Small intestine (tissue), 7 donors: ENCODE results near the gene ANKLE2. TPM values are rescaled to one million over a fixed set of nuclear protein-coding genes. Genes with fewer than 3 reads are reported as not detected.
A peak's percentile ranks its signal among the peaks of the same experiment; 100 is the strongest.

Experiments used
- DNase-seq, 2 donors: peaks; one replicate each; pipeline versions ENCODE4 v3.0.0 to v3.0.0-alpha.2; 2013
- FAIRE-seq: peaks from 2 replicates; lab custom pipeline; 2012; peaks lifted over from hg19 to GRCh38; lab: Jason Lieb, UNC
- H3K27ac ChIP-seq, 3 donors: one replicate each; pipeline ENCODE4 v1.5.1; 2013; ENCODE audit warnings: low read length in 2 of 3, mild to moderate bottlenecking in 2 of 3, control low read depth in 1 of 3, inconsistent platforms in 1 of 3, low read depth in 1 of 3, moderate library complexity in 1 of 3
- H3K27me3 ChIP-seq, 3 donors: one replicate each; pipeline ENCODE4 v1.6.1; 2013; ENCODE audit warnings: low read length in 3 of 3, inconsistent platforms in 1 of 3; ENCODE audit not compliant: control insufficient read depth in 3 of 3, insufficient read depth in 3 of 3
- H3K36me3 ChIP-seq, 3 donors: one replicate each; pipeline ENCODE4 v1.6.1; 2013; ENCODE audit warnings: low read length in 3 of 3, inconsistent platforms in 1 of 3, low read depth in 1 of 3, mild to moderate bottlenecking in 1 of 3, moderate library complexity in 1 of 3; ENCODE audit not compliant: control insufficient read depth in 3 of 3, insufficient read depth in 2 of 3
- H3K4me1 ChIP-seq, 3 donors: one replicate each; pipeline ENCODE4 v1.6.1; 2013; ENCODE audit warnings: low read length in 2 of 3, inconsistent platforms in 1 of 3, low read depth in 1 of 3, mild to moderate bottlenecking in 1 of 3, moderate library complexity in 1 of 3; ENCODE audit not compliant: control insufficient read depth in 3 of 3, insufficient read depth in 2 of 3
- H3K4me3 ChIP-seq, 3 donors: one replicate each; pipeline ENCODE4 v1.5.1; 2013; ENCODE audit warnings: low read length in 3 of 3, control low read depth in 1 of 3, inconsistent platforms in 1 of 3, low read depth in 1 of 3, mild to moderate bottlenecking in 1 of 3, moderate library complexity in 1 of 3
- H3K9me3 ChIP-seq, 2 donors: one replicate each; pipeline ENCODE4 v1.6.1; 2013; ENCODE audit warnings: low read depth in 1 of 2, low read length in 1 of 2; ENCODE audit not compliant: control insufficient read depth in 2 of 2, insufficient read depth in 1 of 2
- WGBS, 3 donors: extraction: QIAGEN DNeasy Blood & Tissue Kit; methylation state at CpG; one replicate each; pipeline ENCODE4 v1.1.7; 2013; 5-methylcytosine and 5-hydroxymethylcytosine counted together
- polyA plus RNA-seq, 4 donors: library from polyadenylated mRNA; stranded (reverse) in 3 of 4; unstranded in 1 of 4; fragments of 200-250 nt in 3 of 4; fragments of 120-200 nt in 1 of 4; gene quantifications; one replicate each; pipeline versions ENCODE4 v1.2.1 to v1.2.3, GENCODE V29; 2013
- donor health status: healthy with polysubstance abuse.
- donor health status: control.
- donor health status: control.
- donor health status: Bipolar disorder and iron deficiency.
- donor health status: healthy.

The ANKLE2 gene
- polyA plus RNA-seq, 4 donors: 22.2 to 49.9 (median 39.0) TPM

GRCh38 chr12:132711080-132711843 is 50.4 kb downstream of the ANKLE2 start:
- H3K36me3 ChIP-seq: peaks cover 0 to 29% (median 0%) of the 10 kb centered on the region in 3 donors
- WGBS, 3 donors: 3 to 7% (median 6%) methylated on average over 56 to 59 of the region's 59 CpGs
- H3K27me3 ChIP-seq: no peaks in the 10 kb centered on the region
- DNase-seq: peak; percentile 27 to 49
- H3K4me1 ChIP-seq: peaks cover 0 to 6% (median 3%) of the 10 kb centered on the region in 3 donors
- peak overlapping the region; percentile 59 to 96 (median 95) for H3K4me3 ChIP-seq
- H3K9me3 ChIP-seq: no peaks in the 10 kb centered on the region
- FAIRE-seq: no peak
- H3K27ac ChIP-seq: peak overlapping the region in 2 of 3 donors; percentile 87 to 92

GRCh38 chr12:132710405-132711079 is 51.1 kb downstream of the ANKLE2 start, which contains the start of gene PGAM5:
Gene PGAM5, plus strand, starts transcription at chr12:132710842. Its CDS starts 35 bp downstream, at chr12:132710877.
- no peak for FAIRE-seq

GRCh38 chr12:132710043-132710404 is 51.6 kb downstream of the ANKLE2 start:
- Histone ChIP-seq H3K36me3 (peaks cover 0 to 24% (median 0%) of the 10 kb centered on the region in 3 donors), H3K27ac (peak overlapping the region; percentile 81 to 92 (median 87)), H3K4me3 (peak overlapping the region; percentile 42 to 95 (median 91)), H3K4me1 (peaks cover 0 to 6% (median 3%) of the 10 kb centered on the region in 3 donors), H3K27me3 (no peaks in the 10 kb centered on the region), H3K9me3 (no peaks in the 10 kb centered on the region)
- FAIRE-seq: no peak
- DNase-seq: no peak
- WGBS, 3 donors: 1% methylated on average over 26 of the region's 26 CpGs

More at GRCh38 chr12:132710405-132711079, 51.1 kb downstream of the ANKLE2 start, which contains the start of gene PGAM5:
- Histone ChIP-seq H3K27me3 (no peaks in the 10 kb centered on the region), H3K4me3 (peak within 1 kb of the TSS; percentile 91 to 96 (median 95)), H3K9me3 (no peaks in the 10 kb centered on the region), H3K4me1 (peaks cover 0 to 6% (median 3%) of the 10 kb centered on the region in 3 donors), H3K36me3 (peaks cover 0 to 25% (median 0%) of the 10 kb centered on the region in 3 donors), H3K27ac (peak within 1 kb of the TSS; percentile 81 to 92 (median 87))
- DNase-seq: peak; percentile 94 to 96
- WGBS, 3 donors: 0 to 1% (median 0%) methylated on average over 52 to 94 of the region's 94 CpGs

- Histone ChIP-seq H3K36me3 (peaks cover 0 to 14% (median 7%) of the 10 kb centered on the region in 3 donors), H3K9me3 (no peaks in the 10 kb centered on the region), H3K4me1 (peaks cover 0 to 6% (median 3%) of the 10 kb centered on the region in 3 donors), H3K27me3 (no peaks in the 10 kb centered on the region), H3K4me3 (no peak overlapping the region), H3K27ac (peak overlapping the region in 1 of 3 donors; percentile 50)
- 66 to 82% (median 78%) methylated on average over 2 of the region's 2 CpGs for WGBS, 3 donors
- peak in 1 of 2 donors; percentile 20 for DNase-seq
- FAIRE-seq: no peak
These were observed 53.5 kb downstream of the ANKLE2 start for GRCh38 chr12:132708150-132708549.

DNA sequence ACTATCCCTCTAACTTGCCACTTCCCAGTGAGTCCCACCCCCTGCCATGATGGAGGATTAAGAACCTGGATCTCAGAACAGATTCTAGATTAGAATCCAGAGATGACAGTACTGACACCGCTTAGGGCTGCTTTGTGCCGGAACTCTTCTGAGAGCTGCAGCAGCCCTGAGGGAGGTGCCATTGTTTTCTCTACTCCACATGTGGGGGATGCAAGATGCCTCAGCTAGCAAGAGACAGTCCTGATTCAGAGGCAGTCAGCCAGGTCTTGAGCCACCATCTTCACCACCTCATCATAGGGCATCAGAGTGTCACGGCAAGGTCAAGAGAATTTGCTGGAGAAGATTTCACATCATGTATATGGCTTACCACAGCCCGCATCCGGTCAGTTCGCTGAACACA is 54.4 kb downstream of the ANKLE2 start:
- 95 to 97% (median 95%) methylated on average over 6 of the region's 6 CpGs for WGBS, 3 donors
- peaks cover 0 to 6% (median 3%) of the 10 kb centered on the region in 3 donors for H3K4me1 ChIP-seq
- FAIRE-seq: no peak
- H3K9me3 ChIP-seq: no peaks in the 10 kb centered on the region
- H3K27me3 ChIP-seq: no peaks in the 10 kb centered on the region
- no peak overlapping the region for H3K4me3 ChIP-seq
- no peak for DNase-seq
- H3K36me3 ChIP-seq: peaks cover 0 to 23% (median 11%) of the 10 kb centered on the region in 3 donors
- no peak overlapping the region for H3K27ac ChIP-seq

DNA sequence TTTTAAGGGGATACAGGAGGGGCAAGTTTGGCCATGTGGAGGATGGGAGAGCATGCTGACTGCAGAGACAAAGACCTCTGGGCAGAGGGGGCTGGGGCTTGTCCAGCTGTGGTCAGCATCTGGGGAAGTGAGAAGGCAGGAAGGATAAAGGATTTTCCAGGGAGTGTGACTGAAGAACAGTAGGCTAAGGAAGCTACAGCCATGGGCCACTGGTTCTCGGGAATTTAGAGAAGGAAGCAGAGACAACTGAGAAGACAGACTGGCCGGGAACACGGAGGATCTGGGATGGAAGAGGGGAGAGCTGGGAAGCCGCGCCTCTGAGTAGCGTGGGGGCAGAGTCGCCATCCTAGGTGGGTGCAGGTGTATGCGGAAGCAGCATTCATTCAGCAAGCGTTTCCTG is 58.0 kb downstream of the ANKLE2 start:
- H3K4me1 ChIP-seq: no peaks in the 10 kb centered on the region
- H3K36me3 ChIP-seq: peaks cover 0 to 46% (median 21%) of the 10 kb centered on the region in 3 donors
- no peak overlapping the region for H3K4me3 ChIP-seq
- WGBS, 3 donors: 95 to 98% (median 97%) methylated on average over 9 of the region's 9 CpGs
- no peaks in the 10 kb centered on the region for H3K27me3 ChIP-seq
- no peaks in the 10 kb centered on the region for H3K9me3 ChIP-seq
- no peak for DNase-seq
- no peak overlapping the region for H3K27ac ChIP-seq
- FAIRE-seq: no peak

GRCh38 chr12:132702640-132703039 is 59.0 kb downstream of the ANKLE2 start:
- 72 to 88% (median 78%) methylated on average over 4 of the region's 4 CpGs for WGBS, 3 donors
- FAIRE-seq (no peak), DNase-seq (no peak)
- no peaks in the 10 kb centered on the region for H3K9me3 ChIP-seq
- H3K4me1 ChIP-seq: no peaks in the 10 kb centered on the region
- H3K36me3 ChIP-seq: peaks cover 0 to 51% (median 21%) of the 10 kb centered on the region in 3 donors
- H3K27me3 ChIP-seq: no peaks in the 10 kb centered on the region
- no peak overlapping the region for H3K4me3 ChIP-seq
- no peak overlapping the region for H3K27ac ChIP-seq

GRCh38 chr12:132700212-132700822 is 61.3 kb downstream of the ANKLE2 start:
- H3K4me1 ChIP-seq: no peaks in the 10 kb centered on the region
- DNase-seq (no peak), FAIRE-seq (no peak)
- H3K27ac ChIP-seq: no peak overlapping the region
- H3K4me3 ChIP-seq: no peak overlapping the region
- no peaks in the 10 kb centered on the region for H3K27me3 ChIP-seq
- WGBS, 3 donors: 86 to 91% (median 91%) methylated on average over 10 of the region's 10 CpGs
- H3K36me3 ChIP-seq: peaks cover 6 to 64% (median 23%) of the 10 kb centered on the region in 3 donors
- H3K9me3 ChIP-seq: no peaks in the 10 kb centered on the region
